ENCODE data around the gene CROCC2. TPM values are rescaled to one million over a fixed set of nuclear protein-coding genes. Genes with fewer than 3 reads are reported as not detected.

CROCC2 gene
- total and polyA plus RNA-seq, 2 of the 13 experiments (the other 11 are each of a cell fraction or from before 2014, with no cell fraction given), result not detected

DNA sequence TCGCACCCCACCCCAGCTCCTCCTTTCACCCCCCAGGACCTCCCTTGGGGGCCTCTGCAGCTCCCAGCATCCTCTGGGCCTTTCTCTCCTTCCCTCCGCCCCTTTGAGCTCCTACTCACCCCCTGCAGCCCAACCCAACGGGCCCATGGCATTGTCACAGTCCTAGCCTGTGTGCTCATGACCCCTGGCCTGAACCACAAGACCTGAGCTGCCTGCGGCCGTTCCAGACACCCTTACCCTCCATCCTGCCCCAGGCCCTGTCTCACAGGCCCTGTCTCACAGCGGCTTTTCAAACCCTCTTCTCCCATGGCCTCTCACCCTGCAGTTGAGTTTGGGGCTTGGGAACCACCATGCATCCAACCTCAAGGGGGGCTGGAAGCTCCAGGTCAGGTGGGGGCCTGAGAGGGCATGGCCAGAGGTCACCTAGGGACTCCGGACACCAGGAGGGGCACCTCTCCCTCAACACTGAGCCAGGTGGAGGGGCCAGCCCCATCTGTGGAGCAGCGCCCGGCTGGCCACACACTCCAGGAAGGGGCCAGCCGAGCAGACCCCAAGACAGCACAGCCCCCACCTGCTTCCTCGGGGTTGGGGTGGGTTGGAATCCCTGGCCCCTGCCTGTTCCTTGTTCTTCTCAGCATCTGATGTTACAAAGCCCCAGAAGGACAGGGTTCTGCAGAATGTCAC, 17.1 kb upstream of the CROCC2 start:
- H4K20me1 ChIP-seq (ENCODE audit: insufficient read depth, low read length), result no peaks in the 10 kb centered on the region
- H3K9me3 ChIP-seq (ENCODE audit: low read length), result no peaks in the 10 kb centered on the region
- H3K4me2 ChIP-seq (ENCODE audit: low read depth, low read length), result peak overlapping the region; percentile 22
- H3K27ac ChIP-seq (ENCODE audit: extremely low read length, insufficient read depth, low read length), result no peak overlapping the region
- FAIRE-seq (no peak), ATAC-seq (peak; percentile 16), DNase-seq (ENCODE audit: low spot score) (no peak)
- BruUV-seq (replicated peaks), result no TSS peak
- POLR2A ChIA-PET, result interaction anchor here (1.6 to 9.3 kb wide), 2 partner anchors 14 to 32 kb away, joined by 5 to 63 read pairs; no protein-coding TSS in a partner anchor
- H3K36me3 ChIP-seq (replicated peaks in 1 of 2; ENCODE audit: control insufficient read depth in 1 of 2, insufficient read depth in 2 of 2, low read length in 2 of 2), result no peaks in the 10 kb centered on the region
- H3K4me3 ChIP-seq (replicated peaks in 1 of 3; ENCODE audit: insufficient read depth in 1 of 3, low read depth in 2 of 3, low read length in 3 of 3), result peak overlapping the region in 1 of 3 experiments; percentile 45; a peak in 1 of 6 replicates
- intact Hi-C loops (cut with micrococcal nuclease; ENCODE audit: unreplicated experiment), result no loop called here
- CTCF ChIA-PET (ENCODE audit: low intra/inter-chr PET ratio, low total read pairs), result interaction anchor here (0.7 kb wide), 1 partner anchor 38 kb away, joined by 3 read pairs; no protein-coding TSS in a partner anchor
- peaks cover 65% of the 10 kb centered on the region for H3K4me1 ChIP-seq (ENCODE audit: insufficient read depth, low read length)
- in situ Hi-C loops (cut with HindIII; ENCODE audit: extremely low pct_ligation_motif_present, low pct_unique_long_range_greater_than_20kb), result no loop called here
- H2AFZ ChIP-seq (ENCODE audit: low read length), result no peak overlapping the region
- 63% methylated on average over 8 of the region's 11 CpGs for WGBS (ENCODE audit: low lambda C conversion rate)
- H3K27me3 ChIP-seq (ENCODE audit: control insufficient read depth in 1 of 2, insufficient read depth in 2 of 2, low read length in 2 of 2), result no peaks in the 10 kb centered on the region; a peak in 1 of 5 replicates
- H3K9ac ChIP-seq (ENCODE audit: insufficient read depth, low read depth, low read length), result no peak overlapping the region
- no peaks in the 10 kb centered on the region for H3K79me2 ChIP-seq (ENCODE audit: insufficient read depth, low read length)
- TF ChIP-seq ZNF607 (CRISPR knock-in tag; IDR thresholded peaks at IDR 0.05; ENCODE audit: borderline replicate concordance) (peak; percentile 17; the same call in 1 of the 2 replicates), BORCS8-MEF2B (CRISPR knock-in tag; IDR thresholded peaks at IDR 0.05) (no peak), ZFP36L1 (CRISPR knock-in tag; IDR thresholded peaks at IDR 0.05) (no peak), PCBP1 (IDR thresholded peaks at IDR 0.05; ENCODE audit: borderline replicate concordance, low read depth, low read length) (0 out of 2 replicates have a peak, but pooled peaks have one; percentile 56), ZNF552 (CRISPR knock-in tag; IDR thresholded peaks at IDR 0.05; ENCODE audit: borderline replicate concordance) (no peak), ZBTB7A (CRISPR knock-in tag; IDR thresholded peaks at IDR 0.05) (0 out of 2 replicates have a peak, but pooled peaks have one; percentile 34), HNRNPH1 (optimal IDR thresholded peaks at IDR 0.05; ENCODE audit: low read depth, low read length) (no peak), TOE1 (CRISPR knock-in tag; IDR thresholded peaks at IDR 0.05) (no peak), FOXA1 (IDR thresholded peaks at IDR 0.05) (no peak), FOXA1 (CRISPR knock-in tag; IDR thresholded peaks at IDR 0.05) (no peak), NFYB (CRISPR knock-in tag; IDR thresholded peaks at IDR 0.05) (no peak), ZNF577 (CRISPR knock-in tag; IDR thresholded peaks at IDR 0.05; ENCODE audit: borderline replicate concordance, low read depth) (no peak), MTA3 (CRISPR knock-in tag; IDR thresholded peaks at IDR 0.05) (no peak), ZNF614 (CRISPR knock-in tag; IDR thresholded peaks at IDR 0.05; ENCODE audit: borderline replicate concordance) (no peak), HOXD1 (CRISPR knock-in tag; IDR thresholded peaks at IDR 0.05) (no peak)
- TF ChIP-seq, protein P1, sequence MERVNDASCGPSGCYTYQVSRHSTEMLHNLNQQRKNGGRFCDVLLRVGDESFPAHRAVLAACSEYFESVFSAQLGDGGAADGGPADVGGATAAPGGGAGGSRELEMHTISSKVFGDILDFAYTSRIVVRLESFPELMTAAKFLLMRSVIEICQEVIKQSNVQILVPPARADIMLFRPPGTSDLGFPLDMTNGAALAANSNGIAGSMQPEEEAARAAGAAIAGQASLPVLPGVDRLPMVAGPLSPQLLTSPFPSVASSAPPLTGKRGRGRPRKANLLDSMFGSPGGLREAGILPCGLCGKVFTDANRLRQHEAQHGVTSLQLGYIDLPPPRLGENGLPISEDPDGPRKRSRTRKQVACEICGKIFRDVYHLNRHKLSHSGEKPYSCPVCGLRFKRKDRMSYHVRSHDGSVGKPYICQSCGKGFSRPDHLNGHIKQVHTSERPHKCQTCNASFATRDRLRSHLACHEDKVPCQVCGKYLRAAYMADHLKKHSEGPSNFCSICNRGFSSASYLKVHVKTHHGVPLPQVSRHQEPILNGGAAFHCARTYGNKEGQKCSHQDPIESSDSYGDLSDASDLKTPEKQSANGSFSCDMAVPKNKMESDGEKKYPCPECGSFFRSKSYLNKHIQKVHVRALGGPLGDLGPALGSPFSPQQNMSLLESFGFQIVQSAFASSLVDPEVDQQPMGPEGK (CRISPR knock-in tag; IDR thresholded peaks at IDR 0.05), result 0 out of 2 replicates have a peak, but pooled peaks have one; percentile 6
- TF ChIP-seq, protein P2, sequence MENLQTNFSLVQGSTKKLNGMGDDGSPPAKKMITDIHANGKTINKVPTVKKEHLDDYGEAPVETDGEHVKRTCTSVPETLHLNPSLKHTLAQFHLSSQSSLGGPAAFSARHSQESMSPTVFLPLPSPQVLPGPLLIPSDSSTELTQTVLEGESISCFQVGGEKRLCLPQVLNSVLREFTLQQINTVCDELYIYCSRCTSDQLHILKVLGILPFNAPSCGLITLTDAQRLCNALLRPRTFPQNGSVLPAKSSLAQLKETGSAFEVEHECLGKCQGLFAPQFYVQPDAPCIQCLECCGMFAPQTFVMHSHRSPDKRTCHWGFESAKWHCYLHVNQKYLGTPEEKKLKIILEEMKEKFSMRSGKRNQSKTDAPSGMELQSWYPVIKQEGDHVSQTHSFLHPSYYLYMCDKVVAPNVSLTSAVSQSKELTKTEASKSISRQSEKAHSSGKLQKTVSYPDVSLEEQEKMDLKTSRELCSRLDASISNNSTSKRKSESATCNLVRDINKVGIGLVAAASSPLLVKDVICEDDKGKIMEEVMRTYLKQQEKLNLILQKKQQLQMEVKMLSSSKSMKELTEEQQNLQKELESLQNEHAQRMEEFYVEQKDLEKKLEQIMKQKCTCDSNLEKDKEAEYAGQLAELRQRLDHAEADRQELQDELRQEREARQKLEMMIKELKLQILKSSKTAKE (CRISPR knock-in tag; IDR thresholded peaks at IDR 0.05; ENCODE audit: borderline replicate concordance), result no peak
- TF ChIP-seq, protein P3, sequence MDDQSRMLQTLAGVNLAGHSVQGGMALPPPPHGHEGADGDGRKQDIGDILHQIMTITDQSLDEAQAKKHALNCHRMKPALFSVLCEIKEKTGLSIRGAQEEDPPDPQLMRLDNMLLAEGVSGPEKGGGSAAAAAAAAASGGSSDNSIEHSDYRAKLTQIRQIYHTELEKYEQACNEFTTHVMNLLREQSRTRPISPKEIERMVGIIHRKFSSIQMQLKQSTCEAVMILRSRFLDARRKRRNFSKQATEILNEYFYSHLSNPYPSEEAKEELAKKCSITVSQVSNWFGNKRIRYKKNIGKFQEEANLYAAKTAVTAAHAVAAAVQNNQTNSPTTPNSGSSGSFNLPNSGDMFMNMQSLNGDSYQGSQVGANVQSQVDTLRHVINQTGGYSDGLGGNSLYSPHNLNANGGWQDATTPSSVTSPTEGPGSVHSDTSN (CRISPR knock-in tag; IDR thresholded peaks at IDR 0.05; ENCODE audit: borderline replicate concordance), result no peak

Measured in HepG2 (cell line).